ENCODE measurements around the gene PSD2.

DNA sequence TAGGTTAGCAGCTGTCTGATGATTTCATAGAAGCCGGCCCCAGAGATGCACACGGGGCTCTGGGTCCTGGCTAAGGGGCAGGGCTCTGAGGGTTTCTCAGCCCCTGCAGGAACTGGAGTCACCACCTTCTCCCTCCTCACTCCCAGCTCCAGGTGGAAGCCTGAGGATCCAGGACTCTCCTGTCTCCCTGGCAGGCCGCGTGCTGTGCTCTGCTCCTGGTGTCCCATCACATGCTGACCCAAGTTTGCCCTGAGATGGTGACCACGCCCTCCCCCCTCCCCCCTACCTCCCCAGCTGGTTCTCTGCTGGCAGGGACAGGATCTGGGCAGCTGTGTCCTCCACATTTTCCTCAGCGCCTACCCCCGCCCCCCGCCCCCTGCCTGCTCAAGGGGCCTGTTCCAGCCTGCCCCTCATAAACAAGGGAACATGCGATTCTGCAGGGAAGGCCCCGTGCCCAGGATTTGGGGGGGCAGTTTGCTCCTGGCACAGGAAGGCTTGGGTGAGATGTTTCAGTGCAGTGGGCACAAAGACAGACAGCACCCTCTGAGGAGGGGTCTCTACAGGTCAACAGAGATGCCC is 87.4 kb downstream of the PSD2 start:
- no peak for TF ChIP-seq CTCF (IDR thresholded peaks at IDR 0.05; ENCODE audit: insufficient read depth, low read length)
- TF ChIP-seq POLR2AphosphoS5 (IDR thresholded peaks at IDR 0.05; ENCODE audit: low read depth): no peak

Data from HL-60 (cell line).